Thyroid gland (tissue), 4 donors: ENCODE results near the gene ZBTB25. TPM values are rescaled to one million over a fixed set of nuclear protein-coding genes. Genes with fewer than 3 reads are reported as not detected.

ENCODE experiments used
- DNase-seq, 2 donors: peaks; one replicate each; pipeline ENCODE4 v3.0.0-alpha.2; 2019
- H3K27ac ChIP-seq, 3 donors: fragments of 200-600 bp; sonication (generic); 1 replicate in 2 of 3; 2 replicates in 1 of 3; pipeline ENCODE4 v1.5.1; 2016 to 2019; ENCODE audit warnings: mild to moderate bottlenecking in 1 of 3, moderate library complexity in 1 of 3
- H3K27me3 ChIP-seq: fragments of 200-600 bp; sonication (generic); one replicate; pipeline ENCODE4 v1.5.1; 2019
- H3K36me3 ChIP-seq, 2 donors: fragments of 200-600 bp; sonication (generic); one replicate each; pipeline ENCODE4 v1.5.1; 2016 to 2019
- H3K4me1 ChIP-seq, 2 donors: fragments of 200-600 bp; sonication (generic); one replicate each; pipeline ENCODE4 v1.5.1; 2017 to 2019
- H3K4me3 ChIP-seq, 3 donors: fragments of 200-600 bp; sonication (generic); replicated peaks in 1 of 3; 1 replicate in 2 of 3; 2 replicates in 1 of 3; pipeline ENCODE4 v1.5.1; 2016; ENCODE audit warnings: mild to moderate bottlenecking in 1 of 3
- H3K9me3 ChIP-seq: fragments of 200-600 bp; sonication (generic); one replicate; pipeline ENCODE4 v1.5.1; 2017
- CTCF ChIP-seq, 6 experiments: fragments of 200-600 bp in 3 of 6; fragments of 450-650 bp in 3 of 6; sonication (generic) in 3 of 6; IDR thresholded peaks; one replicate each; pipeline ENCODE4 v1.5.1; 2016 to 2019; ENCODE audit warnings: antibody characterized with exemption in 6 of 6, mild to moderate bottlenecking in 2 of 6, inconsistent platforms in 1 of 6, moderate library complexity in 1 of 6
- POLR2A ChIP-seq, 2 donors: fragments of 450-650 bp; IDR thresholded peaks; one replicate each; pipeline ENCODE4 v1.6.1; 2017; ENCODE audit warnings: antibody characterized with exemption in 2 of 2, mild to moderate bottlenecking in 2 of 2, moderate library complexity in 1 of 2
- WGBS, 2 donors: methylation state at CpG; one replicate each; pipeline ENCODE4 v1.1.5; 2017; 5-methylcytosine and 5-hydroxymethylcytosine counted together
- intact Hi-C: fragments of 100-400 bp; cut with DNase I; formaldehyde crosslinking; loops from one replicate; pipeline ENCODE4 v1.15.1; 2023
- total RNA-seq, 4 donors: library from RNA; depleted of rRNA; stranded (reverse); fragments of >200 nt; gene quantifications; one replicate each; pipeline ENCODE4 v1.2.3, GENCODE V29; 2016

ZBTB25 gene
- total RNA-seq, 4 donors from 2014 or later, result 15.9 to 23.0 (median 17.7) TPM

GRCh38 chr14:64502887-64503433 lies 678 bp downstream of the ZBTB25 start:
- peak overlapping the region; percentile 99 to 100 (median 99) for H3K27ac ChIP-seq
- 2% methylated on average over 26 to 27 of the region's 29 CpGs for WGBS, 2 donors
- H3K4me1 ChIP-seq, result peaks cover 52 to 61% of the 10 kb centered on the region in 2 donors
- no peaks in the 10 kb centered on the region for H3K36me3 ChIP-seq
- TF ChIP-seq CTCF (IDR thresholded peaks at IDR 0.05), result no peak
- intact Hi-C loops, result no loop called here
- H3K27me3 ChIP-seq, result no peaks in the 10 kb centered on the region
- H3K9me3 ChIP-seq, result no peaks in the 10 kb centered on the region
- peak; percentile 41 for DNase-seq
- H3K4me3 ChIP-seq, result peak overlapping the region; percentile 25 to 89 (median 66)

GRCh38 chr14:64502456-64502855 lies 1.2 kb downstream of the ZBTB25 start:
- Histone ChIP-seq H3K27me3 (no peaks in the 10 kb centered on the region), H3K9me3 (no peaks in the 10 kb centered on the region), H3K27ac (peak overlapping the region; percentile 99 to 100 (median 99)), H3K4me3 (peak overlapping the region in 1 of 3 donors; percentile 66), H3K4me1 (peaks cover 51 to 61% of the 10 kb centered on the region in 2 donors), H3K36me3 (no peaks in the 10 kb centered on the region)
- DNase-seq, result no peak
- 49 to 51% methylated on average over 6 of the region's 6 CpGs for WGBS, 2 donors
- intact Hi-C loops, result no loop called here
- TF ChIP-seq CTCF (IDR thresholded peaks at IDR 0.05) (no peak), POLR2A (IDR thresholded peaks at IDR 0.05) (no peak)

GRCh38 chr14:64501411-64502171 lies 2.0 kb downstream of the ZBTB25 start:
- Histone ChIP-seq H3K4me3 (no peak overlapping the region), H3K27me3 (no peaks in the 10 kb centered on the region), H3K27ac (peak overlapping the region; percentile 99 to 100 (median 99)), H3K36me3 (no peaks in the 10 kb centered on the region), H3K4me1 (peaks cover 51 to 60% of the 10 kb centered on the region in 2 donors), H3K9me3 (no peaks in the 10 kb centered on the region)
- DNase-seq, result peak; percentile 75 to 77
- WGBS, 2 donors, result 44 to 48% methylated on average over 8 of the region's 8 CpGs
- intact Hi-C loops, result no loop called here
- TF ChIP-seq POLR2A (IDR thresholded peaks at IDR 0.05) (peak in 1 of 2 donors; percentile 71), CTCF (IDR thresholded peaks at IDR 0.05) (peak in 2 of 6 experiments; percentile 22 to 30)

GRCh38 chr14:64500088-64500487 lies 3.5 kb downstream of the ZBTB25 start:
- Histone ChIP-seq H3K27ac (peak overlapping the region; percentile 99 to 100 (median 99)), H3K27me3 (no peaks in the 10 kb centered on the region), H3K36me3 (no peaks in the 10 kb centered on the region), H3K9me3 (no peaks in the 10 kb centered on the region), H3K4me1 (peaks cover 46 to 61% of the 10 kb centered on the region in 2 donors), H3K4me3 (no peak overlapping the region)
- TF ChIP-seq CTCF (IDR thresholded peaks at IDR 0.05) (no peak), POLR2A (IDR thresholded peaks at IDR 0.05) (no peak)
- DNase-seq, result no peak
- WGBS, 2 donors, result 41 to 44% methylated on average over 1 of the region's 1 CpG
- intact Hi-C loops, result no loop called here

- Histone ChIP-seq H3K4me1 (peaks cover 51 to 61% of the 10 kb centered on the region in 2 donors), H3K36me3 (no peaks in the 10 kb centered on the region), H3K27me3 (no peaks in the 10 kb centered on the region), H3K9me3 (no peaks in the 10 kb centered on the region), H3K27ac (peak overlapping the region; percentile 6 to 45 (median 36)), H3K4me3 (no peak overlapping the region)
- no peak for DNase-seq
- intact Hi-C loops, result no loop called here
- TF ChIP-seq POLR2A (IDR thresholded peaks at IDR 0.05) (no peak), CTCF (IDR thresholded peaks at IDR 0.05) (no peak)
Measured at GRCh38 chr14:64496764-64497163, 6.9 kb downstream of the ZBTB25 start.
